Smooth muscle cell (in vitro differentiated cells): ENCODE results near the gene CDC42BPA. TPM values are rescaled to one million over a fixed set of nuclear protein-coding genes. Genes with fewer than 3 reads are reported as not detected.

Experiments used
- DNase-seq: peaks from one replicate; lab custom pipeline; 2025; ENCODE audit not compliant: unreplicated experiment; lab: John Stamatoyannopoulos, UW
- H2AFZ ChIP-seq: fragments of 200-600 bp; sonication (generic); 2 replicates; pipeline ENCODE4 v1.6.0; 2016; ENCODE audit warnings: antibody characterized with exemption, low read depth, mild to moderate bottlenecking
- H3F3A ChIP-seq: fragments of 200-600 bp; sonication (generic); 2 replicates; pipeline ENCODE4 v1.6.0; 2017; ENCODE audit warnings: antibody characterized with exemption, low read depth
- H3K27ac ChIP-seq: fragments of 200-600 bp; sonication (generic); 2 replicates; pipeline ENCODE4 v1.5.1; 2016; ENCODE audit warnings: low read depth, mild to moderate bottlenecking
- H3K27me3 ChIP-seq: fragments of 200-600 bp; sonication (generic); 2 replicates; pipeline ENCODE4 v1.6.1; 2016; ENCODE audit warnings: low read depth, mild to moderate bottlenecking
- H3K36me3 ChIP-seq: fragments of 200-600 bp; sonication (generic); 2 replicates; pipeline ENCODE4 v1.5.1; 2016; ENCODE audit warnings: low read depth
- H3K4me1 ChIP-seq: fragments of 200-600 bp; sonication (generic); 2 replicates; pipeline ENCODE4 v1.5.1; 2016; ENCODE audit warnings: low read depth
- H3K4me2 ChIP-seq: fragments of 200-600 bp; sonication (generic); 2 replicates; pipeline ENCODE4 v1.6.0; 2016; ENCODE audit warnings: mild to moderate bottlenecking
- H3K4me3 ChIP-seq: fragments of 200-600 bp; sonication (generic); 2 replicates; pipeline ENCODE4 v1.5.1; 2016; ENCODE audit warnings: mild to moderate bottlenecking
- H3K79me2 ChIP-seq: fragments of 200-600 bp; sonication (generic); 2 replicates; pipeline ENCODE4 v1.6.0; 2016; ENCODE audit warnings: low read depth, mild to moderate bottlenecking
- H3K9ac ChIP-seq: fragments of 200-600 bp; sonication (generic); 2 replicates; pipeline ENCODE4 v1.6.0; 2016; ENCODE audit warnings: low read depth
- H3K9me3 ChIP-seq: fragments of 200-600 bp; sonication (generic); replicated peaks from 2 replicates; pipeline ENCODE4 v1.5.1; 2016; ENCODE audit warnings: low read depth
- H4K20me1 ChIP-seq: fragments of 200-600 bp; sonication (generic); 2 replicates; pipeline ENCODE4 v1.6.0; 2016; ENCODE audit warnings: low read depth
- CTCF ChIP-seq: fragments of 200-600 bp; sonication (generic); IDR thresholded peaks from 2 replicates; pipeline ENCODE4 v1.5.1; 2017; ENCODE audit warnings: borderline replicate concordance, mild to moderate bottlenecking, antibody characterized with exemption; ENCODE audit not compliant: insufficient read depth, poor library complexity, severe bottlenecking
- WGBS: methylation state at CpG from one replicate; pipeline ENCODE4 v1.1.7; 2016; ENCODE audit warnings: low lambda C conversion rate; 5-methylcytosine and 5-hydroxymethylcytosine counted together
- polyA plus RNA-seq: library from polyadenylated mRNA; unstranded; fragments of >200 nt; fragmentation: Nextera tagmentation; extraction: Ambion mirVana; gene quantifications from 2 replicates; pipeline ENCODE4 v1.2.1, GENCODE V29; 2016
- total RNA-seq: library from RNA; depleted of rRNA; stranded (reverse); fragments of >200 nt; gene quantifications from 2 replicates; pipeline ENCODE4 v1.2.3, GENCODE V29; 2014

The CDC42BPA gene
- total and polyA plus RNA-seq, 2 experiments from 2014 or later: 14.8 to 34.9 TPM

- Histone ChIP-seq H3K9me3 (no peaks in the 10 kb centered on the region), H3F3A (no peaks in the 10 kb centered on the region), H3K27ac (no peak overlapping the region), H3K4me3 (no peak overlapping the region), H3K79me2 (no peaks in the 10 kb centered on the region), H3K4me1 (no peaks in the 10 kb centered on the region), H2AFZ (no peak overlapping the region), H3K4me2 (no peak overlapping the region), H3K36me3 (no peaks in the 10 kb centered on the region), H3K27me3 (no peaks in the 10 kb centered on the region), H4K20me1 (no peaks in the 10 kb centered on the region), H3K9ac (no peak overlapping the region)
- 98% methylated on average over 6 of the region's 6 CpGs for WGBS
- no peak for TF ChIP-seq CTCF
- no peak for DNase-seq
These were observed 369.8 kb downstream of the CDC42BPA start for GRCh38 chr1:226948480-226948879.

GRCh38 chr1:226948051-226948450 is 370.2 kb downstream of the CDC42BPA start:
- no peaks in the 10 kb centered on the region for H3K36me3 ChIP-seq
- no peak for DNase-seq
- no peaks in the 10 kb centered on the region for H4K20me1 ChIP-seq
- H3K9me3 ChIP-seq: no peaks in the 10 kb centered on the region
- H3K79me2 ChIP-seq: no peaks in the 10 kb centered on the region
- TF ChIP-seq CTCF: no peak
- H3K9ac ChIP-seq: no peak overlapping the region
- no peak overlapping the region for H3K27ac ChIP-seq
- 91% methylated on average over 2 of the region's 2 CpGs for WGBS
- H3K4me2 ChIP-seq: no peak overlapping the region
- H3F3A ChIP-seq: no peaks in the 10 kb centered on the region
- H2AFZ ChIP-seq: no peak overlapping the region
- H3K4me1 ChIP-seq: no peaks in the 10 kb centered on the region
- no peak overlapping the region for H3K4me3 ChIP-seq
- H3K27me3 ChIP-seq: no peaks in the 10 kb centered on the region

GRCh38 chr1:226946841-226947240 is 371.5 kb downstream of the CDC42BPA start:
- DNase-seq: no peak
- Histone ChIP-seq H3K4me1 (no peaks in the 10 kb centered on the region), H3K79me2 (no peaks in the 10 kb centered on the region), H2AFZ (no peak overlapping the region), H3K9me3 (no peaks in the 10 kb centered on the region), H3K27ac (no peak overlapping the region), H3F3A (no peaks in the 10 kb centered on the region), H3K4me2 (no peak overlapping the region), H3K27me3 (no peaks in the 10 kb centered on the region), H3K4me3 (no peak overlapping the region), H3K9ac (no peak overlapping the region), H3K36me3 (no peaks in the 10 kb centered on the region), H4K20me1 (no peaks in the 10 kb centered on the region)
- no peak for TF ChIP-seq CTCF
- 80% methylated on average over 3 of the region's 3 CpGs for WGBS

- no peaks in the 10 kb centered on the region for H3K79me2 ChIP-seq
- WGBS: 97% methylated on average over 9 of the region's 9 CpGs
- H3K9ac ChIP-seq: no peak overlapping the region
- no peak for TF ChIP-seq CTCF
- H4K20me1 ChIP-seq: no peaks in the 10 kb centered on the region
- H3K27ac ChIP-seq: no peak overlapping the region
- no peaks in the 10 kb centered on the region for H3K9me3 ChIP-seq
- H2AFZ ChIP-seq: no peak overlapping the region
- H3K4me1 ChIP-seq: no peaks in the 10 kb centered on the region
- H3K27me3 ChIP-seq: no peaks in the 10 kb centered on the region
- H3K36me3 ChIP-seq: no peaks in the 10 kb centered on the region
- H3F3A ChIP-seq: no peaks in the 10 kb centered on the region
- no peak for DNase-seq
- no peak overlapping the region for H3K4me3 ChIP-seq
- H3K4me2 ChIP-seq: no peak overlapping the region
These were observed 372.0 kb downstream of the CDC42BPA start for GRCh38 chr1:226946285-226946684.
